ENCODE measurements around the gene NOS1AP. TPM values are rescaled to one million over a fixed set of nuclear protein-coding genes. Genes with fewer than 3 reads are reported as not detected.
A peak's percentile ranks its signal among the peaks of the same experiment; 100 is the strongest.

NOS1AP gene
- total and polyA plus RNA-seq, 8 donors: 0.25 to 13.8 (median 6.2) TPM

GRCh38 chr1:162291000-162291399 is 221.5 kb downstream of the NOS1AP start:
- Histone ChIP-seq H3K4me3 (no peak overlapping the region), H3K9me3 (no peaks in the 10 kb centered on the region), H3K4me1 (peaks cover 0 to 19% (median 11%) of the 10 kb centered on the region in 4 donors), H3K27ac (no peak overlapping the region), H3K36me3 (no peaks in the 10 kb centered on the region), H3K27me3 (no peaks in the 10 kb centered on the region)
- intact Hi-C loops (cut with DNase I; ENCODE audit: low total_unique reads): no loop called here
- 81 to 93% (median 84%) methylated on average over 1 of the region's 1 CpG for WGBS, 5 donors
- TF ChIP-seq POLR2AphosphoS5 (IDR thresholded peaks at IDR 0.05) (no peak), CTCF (IDR thresholded peaks at IDR 0.05) (no peak), POLR2A (IDR thresholded peaks at IDR 0.05) (no peak), EP300 (IDR thresholded peaks at IDR 0.05) (no peak)
- DNase-seq: no peak

GRCh38 chr1:162292422-162292849 is 222.9 kb downstream of the NOS1AP start:
- no peaks in the 10 kb centered on the region for H3K27me3 ChIP-seq
- H3K36me3 ChIP-seq: no peaks in the 10 kb centered on the region
- peaks cover 0 to 19% (median 11%) of the 10 kb centered on the region in 4 donors for H3K4me1 ChIP-seq
- TF ChIP-seq POLR2A (IDR thresholded peaks at IDR 0.05) (no peak), POLR2AphosphoS5 (IDR thresholded peaks at IDR 0.05) (no peak), EP300 (IDR thresholded peaks at IDR 0.05) (no peak), CTCF (IDR thresholded peaks at IDR 0.05) (no peak)
- H3K27ac ChIP-seq: no peak overlapping the region
- H3K9me3 ChIP-seq: no peaks in the 10 kb centered on the region
- peak in 1 of 2 donors; percentile 13 for DNase-seq
- WGBS, 5 donors: 51 to 65% (median 59%) methylated on average over 2 of the region's 2 CpGs
- intact Hi-C loops (cut with DNase I; ENCODE audit: low total_unique reads): no loop called here
- no peak overlapping the region for H3K4me3 ChIP-seq

GRCh38 chr1:162293073-162293692 is 223.7 kb downstream of the NOS1AP start:
- DNase-seq: no peak
- H3K27me3 ChIP-seq: no peaks in the 10 kb centered on the region
- H3K4me3 ChIP-seq: no peak overlapping the region
- no peak overlapping the region for H3K27ac ChIP-seq
- WGBS, 5 donors: 70 to 87% (median 77%) methylated on average over 5 of the region's 5 CpGs
- H3K36me3 ChIP-seq: no peaks in the 10 kb centered on the region
- no peak for TF ChIP-seq POLR2AphosphoS5 (IDR thresholded peaks at IDR 0.05)
- no peak for TF ChIP-seq EP300 (IDR thresholded peaks at IDR 0.05)
- no peak for TF ChIP-seq POLR2A (IDR thresholded peaks at IDR 0.05)
- no peak for TF ChIP-seq CTCF (IDR thresholded peaks at IDR 0.05)
- intact Hi-C loops (cut with DNase I; ENCODE audit: low total_unique reads): no loop called here
- H3K9me3 ChIP-seq: no peaks in the 10 kb centered on the region
- peaks cover 0 to 23% (median 11%) of the 10 kb centered on the region in 4 donors for H3K4me1 ChIP-seq

DNA sequence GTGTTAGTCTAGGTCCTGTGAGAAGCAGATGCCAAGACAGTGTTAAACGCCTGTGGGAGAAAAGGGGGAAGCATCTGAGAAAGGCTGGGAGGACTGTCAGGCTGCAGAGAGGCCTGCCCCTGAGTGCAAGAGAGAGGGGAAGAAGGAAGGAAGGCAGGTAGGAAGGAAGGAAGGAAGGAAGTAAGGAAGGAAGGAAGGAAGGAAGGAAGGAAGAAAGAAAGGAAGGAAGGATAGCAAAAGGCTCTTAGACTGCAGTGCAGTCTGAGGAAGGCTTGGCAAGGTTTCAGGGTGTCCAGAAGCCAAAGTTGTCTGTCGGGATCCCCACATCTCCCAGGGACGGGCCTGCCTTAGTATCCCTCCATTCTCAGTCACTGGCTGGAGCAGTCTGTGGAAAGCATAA is 224.5 kb downstream of the NOS1AP start:
- WGBS, 5 donors: 54 to 83% (median 74%) methylated on average over 3 of the region's 3 CpGs
- Histone ChIP-seq H3K27ac (no peak overlapping the region), H3K4me1 (peaks cover 0 to 23% (median 11%) of the 10 kb centered on the region in 4 donors), H3K36me3 (no peaks in the 10 kb centered on the region), H3K27me3 (no peaks in the 10 kb centered on the region), H3K9me3 (no peaks in the 10 kb centered on the region), H3K4me3 (no peak overlapping the region)
- DNase-seq: no peak
- intact Hi-C loops (cut with DNase I; ENCODE audit: low total_unique reads): no loop called here
- no peak for TF ChIP-seq EP300 (IDR thresholded peaks at IDR 0.05)
- TF ChIP-seq CTCF (IDR thresholded peaks at IDR 0.05): no peak
- no peak for TF ChIP-seq POLR2A (IDR thresholded peaks at IDR 0.05)
- no peak for TF ChIP-seq POLR2AphosphoS5 (IDR thresholded peaks at IDR 0.05)

Measured in stomach (tissue), 9 donors.